GM19023 (cell line): ENCODE results near the gene OSBPL6.

Source experiments
- ATAC-seq: cut with Tn5 transposase; IDR thresholded peaks from one replicate; pipeline ENCODE4 v1.9.1; 2021; ENCODE audit warnings: mild to moderate bottlenecking, moderate library complexity; ENCODE audit not compliant: unreplicated experiment

OSBPL6 gene

DNA sequence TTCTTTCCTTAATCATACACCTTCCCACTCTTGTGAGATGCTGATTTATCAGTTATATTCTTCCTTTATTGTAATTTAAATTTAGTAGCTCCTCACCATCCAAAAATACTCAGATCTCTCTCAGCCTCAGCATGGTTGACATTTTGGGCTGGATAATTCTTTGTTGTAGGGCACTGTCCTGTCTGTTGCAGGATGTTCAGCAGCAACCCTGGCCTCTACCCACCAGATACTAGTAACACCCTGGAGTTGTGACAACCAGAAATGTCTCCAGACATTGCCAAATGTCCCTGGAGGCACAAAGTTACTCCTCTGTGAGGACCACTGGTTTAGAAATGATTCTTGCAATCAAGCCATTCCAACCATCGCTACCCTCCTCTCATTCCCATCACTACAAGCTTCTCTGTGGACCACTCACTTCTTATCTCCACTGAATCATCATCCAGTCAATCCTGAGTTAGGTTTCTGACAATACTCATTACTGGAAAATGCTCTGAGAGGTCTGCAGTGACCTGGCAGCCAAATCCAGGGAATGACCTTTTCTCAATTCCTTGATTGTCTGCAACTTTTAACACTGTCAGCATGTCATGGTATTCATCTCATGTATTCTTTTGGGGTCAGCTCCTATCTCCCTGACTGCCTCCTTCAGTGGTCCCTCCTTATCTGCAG lies 43.3 kb downstream of the OSBPL6 start:
- ATAC-seq = no peak

DNA sequence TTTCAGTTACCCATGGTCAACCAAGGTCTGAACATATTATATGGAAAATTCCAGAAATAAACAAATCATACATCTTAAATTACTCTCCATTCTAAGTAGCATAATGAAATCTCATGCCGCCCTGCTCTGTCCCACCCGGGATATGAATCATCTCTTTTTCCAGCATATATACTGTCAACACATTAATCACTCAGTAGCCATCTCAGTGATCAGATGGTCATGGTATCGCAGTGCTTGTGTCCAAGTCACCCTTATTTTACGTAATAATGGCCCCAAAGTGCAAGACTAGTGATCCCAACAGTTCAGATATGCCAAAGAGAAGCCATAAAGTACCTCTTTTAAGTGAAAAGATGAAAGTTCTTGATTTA lies 43.8 kb downstream of the OSBPL6 start:
- ATAC-seq = no peak

DNA sequence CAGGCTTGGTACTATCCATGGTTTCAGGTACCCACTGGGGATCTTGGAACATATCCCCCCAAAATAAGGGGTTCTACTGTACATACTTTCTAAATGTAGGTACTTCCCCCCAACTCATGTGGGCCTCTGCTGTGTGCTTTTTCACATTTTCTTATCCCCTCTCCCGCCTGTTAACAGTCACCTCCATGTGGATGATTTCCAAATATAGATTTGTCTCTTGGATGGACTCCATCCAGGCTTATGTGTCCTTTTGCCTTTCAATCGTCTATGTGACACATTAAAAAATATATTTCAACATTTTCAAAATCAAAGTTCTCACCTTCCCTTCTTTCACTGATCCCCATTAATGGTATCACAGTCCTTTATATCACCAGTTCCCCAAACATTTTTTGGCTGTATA lies 44.4 kb downstream of the OSBPL6 start:
- no peak for ATAC-seq

DNA sequence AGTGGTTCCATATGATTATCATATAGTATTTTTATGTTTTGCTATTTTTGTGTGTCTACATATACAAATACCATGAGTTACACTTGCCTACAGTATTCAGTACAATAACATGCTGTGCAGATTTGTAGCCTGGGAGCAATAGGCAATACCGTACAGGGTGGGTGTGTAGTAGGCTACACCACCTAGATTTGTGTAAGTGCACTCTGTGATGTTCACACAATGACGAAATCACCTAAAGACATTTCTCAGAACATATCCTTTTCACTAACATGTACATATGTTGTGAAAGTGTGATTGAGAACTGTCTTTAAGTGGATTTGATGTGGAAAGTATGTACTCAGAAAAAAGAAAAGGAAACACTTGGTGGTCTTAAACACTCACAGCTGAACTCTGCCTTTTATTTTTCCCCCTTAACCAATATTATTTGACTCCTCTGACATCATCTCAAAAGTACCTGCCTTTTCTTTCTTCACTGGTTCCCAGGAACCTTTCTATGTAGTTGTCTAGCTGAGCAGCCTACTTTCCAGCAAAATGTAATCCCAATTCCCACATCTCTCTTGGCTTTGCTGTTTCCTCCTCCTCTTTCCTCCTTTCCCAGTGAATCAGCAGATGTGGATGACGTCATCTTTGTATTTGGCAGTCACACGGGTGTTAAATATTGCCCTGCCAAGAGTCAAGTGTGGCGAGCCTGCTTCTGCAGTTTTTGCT lies 47.7 kb downstream of the OSBPL6 start:
- ATAC-seq = no peak

DNA sequence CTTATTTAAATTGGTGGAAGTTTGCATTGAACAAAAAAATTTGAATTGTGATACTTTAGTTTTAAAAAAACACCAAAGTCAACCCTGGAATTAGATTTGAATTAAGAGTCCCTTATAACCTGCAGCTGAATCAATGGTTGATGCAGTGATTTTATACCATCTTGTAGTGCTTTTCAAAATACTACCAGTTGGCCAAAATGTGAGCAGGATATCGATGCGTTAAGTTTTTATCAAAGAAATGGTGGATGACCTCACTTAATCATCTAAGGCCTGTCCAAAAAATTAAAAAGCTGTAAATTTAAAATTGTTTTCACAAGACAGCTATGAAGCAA lies 48.2 kb downstream of the OSBPL6 start:
- ATAC-seq = no peak

DNA sequence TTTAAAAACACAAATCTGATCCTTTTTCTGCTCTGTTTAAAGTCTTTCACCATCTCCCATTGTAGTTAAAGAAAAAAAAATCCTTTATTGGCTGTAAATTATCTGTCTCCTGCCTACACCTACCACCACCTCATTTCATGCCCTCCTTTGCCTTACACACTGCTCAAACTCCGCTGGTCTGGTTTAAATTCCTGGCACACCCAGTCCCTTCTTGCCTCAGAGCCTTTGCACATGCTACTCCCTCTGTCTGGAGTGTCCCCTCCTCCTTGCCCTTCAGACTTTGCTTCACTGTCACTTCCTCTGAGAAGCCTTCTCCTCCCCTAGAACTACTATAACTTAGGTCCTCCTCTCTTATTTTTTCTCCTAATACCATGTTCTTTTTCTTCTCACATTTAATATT lies 49.6 kb downstream of the OSBPL6 start:
- no peak for ATAC-seq

DNA sequence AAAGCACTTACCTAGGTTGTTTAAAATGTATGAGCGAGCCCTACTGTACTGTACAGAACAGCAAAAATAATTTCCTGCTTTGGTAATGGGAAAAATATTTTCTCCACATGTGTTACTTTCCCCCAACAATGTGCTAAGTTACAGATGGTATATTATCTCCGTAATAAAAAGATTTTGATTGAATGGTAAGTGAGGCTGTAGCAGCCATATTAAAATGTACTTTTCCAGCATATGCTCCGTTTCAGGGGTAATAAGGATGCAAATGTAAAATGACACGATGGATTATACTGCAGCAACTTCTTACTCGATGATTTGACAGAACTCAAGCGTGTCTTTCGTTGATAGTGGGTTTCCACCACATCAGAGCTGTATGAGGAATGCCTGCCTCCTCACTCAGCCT lies 50.5 kb downstream of the OSBPL6 start:
- no peak for ATAC-seq

DNA sequence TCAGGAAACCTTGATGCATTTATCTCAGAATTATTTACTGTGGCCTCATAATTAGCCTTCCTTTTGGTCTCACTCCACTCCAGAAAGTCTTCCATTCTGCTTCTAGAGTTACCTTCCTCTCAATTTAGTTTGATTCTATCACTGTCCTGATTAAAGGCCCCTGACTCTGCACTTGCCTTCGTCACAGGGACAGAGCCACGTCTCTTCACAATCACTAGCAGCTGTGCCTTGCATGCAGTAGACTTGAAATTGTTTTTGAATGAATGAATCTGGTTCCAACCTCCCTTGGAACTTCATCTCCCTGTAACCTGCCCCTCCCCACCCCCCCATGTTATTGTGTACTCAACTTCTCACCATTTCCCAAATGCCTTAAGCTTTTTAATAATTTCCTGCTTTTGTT lies 52.4 kb downstream of the OSBPL6 start:
- no peak for ATAC-seq

DNA sequence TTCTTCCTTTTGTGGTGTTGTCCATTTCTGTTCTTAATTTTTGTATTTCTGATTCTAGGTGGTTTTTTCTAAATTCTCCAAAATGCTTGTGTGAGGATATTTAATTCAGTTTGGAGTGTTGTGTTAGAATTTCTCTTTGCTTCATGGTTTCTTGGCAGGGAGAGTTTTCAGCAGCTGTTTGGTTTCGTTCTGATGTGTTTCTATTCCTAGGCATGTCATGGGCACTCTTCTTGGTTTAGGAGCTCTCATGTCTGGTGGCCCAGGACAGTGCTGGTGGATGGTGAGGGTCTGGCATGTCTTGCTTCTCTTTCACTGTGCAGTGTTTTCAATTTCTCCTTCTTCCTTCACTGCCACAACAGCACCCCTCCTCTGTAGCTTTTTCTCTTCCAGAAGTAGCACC lies 52.9 kb downstream of the OSBPL6 start:
- no peak for ATAC-seq

DNA sequence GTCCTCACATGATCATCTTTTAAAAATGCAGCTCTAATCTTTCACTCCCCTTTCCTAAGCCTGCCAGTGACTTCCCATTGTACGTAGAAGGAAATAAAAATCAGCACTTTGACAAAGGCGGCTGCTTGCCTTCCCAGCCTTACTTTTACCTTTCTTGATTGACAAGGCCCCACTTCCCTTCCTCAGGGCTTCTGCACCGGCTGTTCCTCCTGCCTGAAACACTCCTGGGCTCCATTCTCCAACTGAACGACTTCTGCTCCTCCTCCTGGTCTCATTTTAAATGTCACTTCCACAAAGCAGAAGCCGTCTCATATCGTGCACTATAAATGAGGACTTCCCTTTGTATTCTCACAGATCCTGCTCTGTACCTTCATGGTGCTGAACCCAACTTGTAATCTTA lies 56.1 kb downstream of the OSBPL6 start:
- ATAC-seq = no peak

DNA sequence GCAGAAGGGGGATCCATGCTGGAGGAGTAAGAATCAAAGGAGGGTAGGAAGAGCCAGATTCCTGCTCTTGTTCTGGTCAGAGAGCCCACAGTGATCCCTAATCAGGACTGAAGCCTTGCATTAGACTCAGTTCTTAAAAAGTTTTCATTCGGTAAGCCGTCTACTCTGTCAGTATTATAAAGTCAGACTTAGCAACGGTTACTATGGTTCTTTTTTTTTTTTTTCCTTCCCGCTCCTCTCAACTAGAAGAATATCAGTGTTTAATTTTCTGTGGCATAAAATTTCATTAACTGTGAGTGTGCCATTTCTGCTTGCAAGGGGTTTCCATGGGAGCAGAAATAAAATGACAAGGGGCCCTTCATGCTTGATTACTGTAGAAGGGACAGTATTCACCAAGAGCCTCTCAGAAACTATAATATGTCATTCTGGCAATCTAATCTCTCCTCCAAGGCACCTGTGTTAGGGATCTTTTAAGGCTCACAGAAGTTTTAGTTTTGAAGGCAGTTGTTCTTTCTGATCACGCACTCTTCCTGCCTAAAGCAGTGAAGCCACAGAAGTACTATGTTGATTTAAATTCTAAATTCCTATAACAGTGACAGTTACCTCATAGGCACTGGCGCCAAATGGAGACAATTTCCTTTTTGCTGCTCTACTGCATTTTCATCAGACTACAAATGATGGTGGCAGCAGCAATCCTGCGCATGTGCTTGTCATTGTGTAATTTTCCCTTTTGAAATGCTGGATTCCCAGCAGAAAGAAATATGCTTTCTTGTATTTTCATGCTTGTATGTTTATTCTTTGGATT lies 57.0 kb downstream of the OSBPL6 start:
- ATAC-seq = no peak

DNA sequence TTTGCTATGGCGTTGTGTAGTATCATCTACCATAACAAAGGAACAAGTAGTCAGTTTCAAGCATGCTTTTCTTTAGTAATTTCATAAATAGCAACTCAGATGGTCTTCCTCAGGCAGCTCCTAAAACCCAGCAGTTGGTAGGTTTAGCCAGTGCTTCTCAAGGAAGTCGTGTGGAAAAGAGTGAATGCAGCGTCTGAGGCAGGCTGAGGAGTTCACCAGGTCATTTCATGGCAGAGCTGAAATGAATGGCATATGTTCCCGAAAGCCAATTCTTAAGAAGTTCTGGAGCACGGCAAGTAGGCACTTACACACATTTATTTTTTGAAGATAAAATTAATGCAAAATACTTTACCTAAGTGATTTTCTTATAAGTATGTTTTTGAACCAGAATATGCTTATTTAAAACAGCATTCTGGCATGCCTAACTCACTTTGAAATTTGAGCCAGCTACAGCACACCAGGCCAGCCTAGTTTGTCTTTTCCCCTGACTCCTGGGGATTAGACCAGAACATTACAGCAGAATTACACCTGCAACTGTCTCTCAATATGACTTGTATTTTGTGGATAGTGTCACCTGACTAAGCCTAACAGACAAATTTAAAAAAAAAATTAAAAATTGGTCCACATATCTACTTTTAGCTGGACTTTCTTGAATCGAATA lies 62.2 kb downstream of the OSBPL6 start:
- ATAC-seq = no peak

DNA sequence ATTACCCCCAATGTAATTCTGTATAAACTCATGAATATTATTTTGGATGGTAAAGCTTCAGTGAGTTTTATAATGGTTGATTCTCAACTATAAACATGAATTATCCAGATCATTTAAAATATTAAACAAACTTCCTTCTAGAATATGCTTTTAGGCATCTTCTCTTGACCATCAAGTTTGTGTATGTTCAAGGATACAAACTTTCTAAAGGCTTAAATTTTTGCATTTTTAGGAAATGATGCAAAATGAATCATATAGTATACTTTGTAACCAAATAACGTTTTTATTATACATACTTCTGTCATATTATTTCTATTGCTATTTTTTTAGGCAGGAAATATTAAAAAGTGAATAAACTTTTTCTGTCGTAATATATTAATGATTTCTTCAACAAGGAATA lies 62.8 kb downstream of the OSBPL6 start:
- ATAC-seq = no peak

DNA sequence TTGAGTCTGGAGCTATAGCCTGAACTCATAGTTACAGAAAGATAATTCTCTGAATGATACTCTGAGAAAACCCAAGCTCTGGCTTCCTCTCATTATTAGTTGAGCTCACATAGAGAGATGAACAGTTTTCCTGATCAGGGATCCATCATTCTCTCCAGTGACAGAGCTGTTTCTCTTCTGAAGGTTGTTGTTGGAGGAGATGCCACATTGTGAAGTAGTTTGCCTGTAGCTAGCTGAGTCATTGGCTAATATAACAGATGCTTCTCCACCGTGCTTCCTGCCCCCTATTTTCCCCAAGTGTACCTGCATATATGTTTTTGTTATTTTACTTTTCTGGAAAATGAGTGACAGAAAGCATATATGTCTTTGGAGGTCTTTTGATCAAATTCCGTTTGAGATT lies 64.6 kb downstream of the OSBPL6 start:
- ATAC-seq = no peak

DNA sequence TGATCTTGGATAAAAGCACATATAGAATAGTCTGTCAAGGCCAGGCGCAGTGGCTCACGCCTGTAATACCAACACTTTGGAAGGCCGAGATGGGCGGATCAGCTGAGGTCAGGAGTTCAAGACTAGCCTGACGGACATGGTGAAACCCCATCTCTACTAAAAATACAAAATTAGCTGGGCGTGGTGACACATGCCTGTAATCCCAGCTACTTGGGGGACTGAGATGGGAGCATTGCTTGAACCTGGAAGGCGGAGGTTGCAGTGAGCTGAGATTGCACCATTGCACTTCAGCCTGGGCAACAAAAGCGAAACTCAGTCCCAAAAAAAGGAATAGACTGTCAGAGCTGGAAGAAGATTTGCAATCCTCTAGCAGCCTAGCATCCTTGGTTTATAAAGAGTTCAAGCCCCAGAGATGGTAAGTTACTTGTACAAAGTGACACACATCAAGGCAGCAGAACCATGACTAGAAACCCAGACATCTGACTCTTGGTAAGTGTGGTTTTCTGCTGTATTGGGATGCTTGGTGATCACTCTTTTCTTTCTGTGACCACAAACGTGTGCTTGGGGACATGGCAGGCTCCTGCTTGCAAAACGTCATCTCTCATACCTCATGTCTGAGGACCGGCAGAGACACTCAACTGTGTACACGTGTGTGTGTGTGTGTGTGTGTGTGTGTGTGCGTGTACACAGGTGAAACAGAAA lies 69.0 kb downstream of the OSBPL6 start:
- ATAC-seq = no peak

DNA sequence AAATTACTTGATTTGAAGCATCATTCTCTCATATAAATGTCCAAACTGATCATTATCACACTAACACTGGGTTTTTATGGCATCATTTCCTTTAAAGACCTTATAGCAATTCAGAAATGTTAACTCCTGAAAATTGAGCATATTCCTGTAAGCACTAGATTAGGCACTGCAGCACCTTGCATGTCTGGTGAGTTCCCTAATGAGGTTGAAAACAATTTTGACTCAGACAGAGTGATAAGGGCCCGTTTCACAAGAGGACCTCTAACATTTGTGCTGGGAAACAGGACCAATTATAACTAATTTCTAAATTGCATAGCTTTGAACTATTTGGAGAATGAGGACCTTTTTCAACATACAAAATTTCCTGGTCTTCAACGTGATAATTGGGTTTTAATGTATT lies 69.9 kb downstream of the OSBPL6 start:
- ATAC-seq = no peak

DNA sequence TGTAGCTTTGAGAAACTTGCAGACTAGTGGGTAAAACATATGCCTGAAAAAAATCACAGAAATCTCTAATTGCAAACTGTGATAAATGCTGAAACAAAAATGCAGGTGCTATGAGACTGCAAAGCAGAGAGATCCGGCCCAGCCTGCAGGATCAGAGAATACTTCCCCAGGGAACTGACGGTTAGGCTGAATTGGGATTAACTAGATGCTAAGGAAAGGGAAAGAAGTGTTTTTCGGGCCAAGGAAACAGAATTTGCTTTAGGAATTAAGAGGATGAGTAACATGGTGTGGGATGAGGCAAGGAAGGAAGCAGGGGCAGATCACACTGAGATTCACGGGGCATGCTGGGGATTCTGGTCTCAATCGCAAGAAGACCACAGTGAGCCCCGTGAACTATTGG lies 71.5 kb downstream of the OSBPL6 start:
- no peak for ATAC-seq

DNA sequence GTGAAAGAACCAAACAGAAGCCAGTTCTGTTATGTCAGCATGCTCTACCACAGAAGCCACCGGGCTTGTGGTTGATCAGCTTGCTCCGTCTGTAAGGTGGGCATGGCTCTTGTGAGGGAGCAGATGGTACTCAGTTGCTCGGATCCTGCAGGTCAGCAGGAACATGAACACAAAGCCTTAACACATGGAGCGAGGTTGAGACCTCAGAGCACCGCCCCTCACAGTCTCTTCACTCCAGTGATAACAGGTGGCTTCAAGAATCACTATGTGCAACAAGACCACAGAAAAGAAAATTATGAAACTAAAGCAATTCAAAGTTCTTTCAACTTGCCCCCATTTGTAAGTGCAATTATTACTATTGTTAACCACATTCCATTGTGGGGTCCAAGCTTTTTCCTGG lies 72.1 kb downstream of the OSBPL6 start:
- no peak for ATAC-seq

DNA sequence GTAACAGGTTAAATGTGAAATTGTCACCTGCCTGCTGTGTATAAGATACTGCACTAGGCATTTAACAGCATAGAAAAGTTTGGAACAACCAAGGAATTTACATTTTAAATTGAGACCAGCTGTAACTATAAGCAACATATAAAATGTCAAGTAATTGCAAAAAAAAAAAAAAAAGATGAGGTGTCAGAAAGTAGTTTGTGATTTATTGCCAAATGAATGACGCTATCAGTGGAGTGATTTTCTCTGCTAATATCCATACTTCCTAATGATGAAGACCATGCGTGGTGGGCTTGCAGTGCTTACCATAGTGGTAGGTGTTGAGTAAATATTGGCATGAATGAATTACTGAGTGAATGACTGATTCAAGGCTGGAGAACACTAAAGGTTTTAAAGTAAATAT lies 73.3 kb downstream of the OSBPL6 start:
- no peak for ATAC-seq

DNA sequence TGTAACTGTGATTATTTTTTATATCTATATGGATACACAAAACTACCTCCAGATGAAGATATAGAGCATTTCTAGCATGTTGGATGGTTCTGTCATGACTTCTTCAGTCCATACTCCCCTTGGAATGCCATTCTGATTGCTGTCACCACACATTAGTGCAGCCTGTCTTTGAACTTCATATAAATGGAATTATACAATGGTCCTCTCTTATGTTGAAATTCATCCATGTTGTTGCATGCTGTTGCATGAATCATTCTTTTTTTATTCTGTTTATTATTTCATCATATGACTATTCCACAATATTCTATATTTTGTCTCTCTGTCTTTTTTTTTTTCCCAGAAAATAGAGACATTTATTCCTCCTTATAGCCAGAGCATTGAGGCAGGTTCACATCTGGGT lies 74.1 kb downstream of the OSBPL6 start:
- ATAC-seq = no peak
